Epithelial cell of esophagus (primary cell): ENCODE results near the gene FGF23.

ENCODE experiments used
- DNase-seq: peaks from one replicate; pipeline ENCODE4 v3.0.0; 2010; ENCODE audit warnings: low read depth
- H3K4me3 ChIP-seq: 2 replicates; pipeline ENCODE4 v1.5.1; 2011; ENCODE audit warnings: mild to moderate bottlenecking, low read length, control low read depth
- TF ChIP-seq, protein P1 (sequence below): IDR thresholded peaks from 2 replicates; pipeline ENCODE4 v1.5.1; 2011; ENCODE audit warnings: low read depth, mild to moderate bottlenecking, low read length, control low read depth, inconsistent platforms; ENCODE audit not compliant: insufficient read depth; ENCODE audit errors: missing control alignments

Gene FGF23

DNA sequence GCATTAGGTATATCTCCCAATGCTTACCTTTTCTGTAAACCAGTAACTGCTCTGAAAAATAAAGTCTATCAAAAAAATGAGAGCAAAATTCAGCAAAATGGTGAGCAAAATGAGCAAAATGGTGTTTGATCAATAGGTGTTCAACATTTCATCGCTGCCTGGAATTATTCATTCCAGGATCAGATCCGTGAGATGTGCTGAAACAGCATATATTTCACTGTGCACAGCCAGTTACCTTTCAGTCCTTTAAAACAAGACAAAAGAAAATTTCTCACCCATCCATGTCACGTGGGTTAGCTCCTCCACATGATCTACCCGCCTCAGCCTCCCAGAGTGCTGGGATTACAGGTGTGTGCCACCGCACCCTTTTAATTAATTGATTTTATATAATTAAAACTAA is 8.1 kb upstream of the FGF23 start:
- DNase-seq, result no peak
- TF ChIP-seq, protein P1, sequence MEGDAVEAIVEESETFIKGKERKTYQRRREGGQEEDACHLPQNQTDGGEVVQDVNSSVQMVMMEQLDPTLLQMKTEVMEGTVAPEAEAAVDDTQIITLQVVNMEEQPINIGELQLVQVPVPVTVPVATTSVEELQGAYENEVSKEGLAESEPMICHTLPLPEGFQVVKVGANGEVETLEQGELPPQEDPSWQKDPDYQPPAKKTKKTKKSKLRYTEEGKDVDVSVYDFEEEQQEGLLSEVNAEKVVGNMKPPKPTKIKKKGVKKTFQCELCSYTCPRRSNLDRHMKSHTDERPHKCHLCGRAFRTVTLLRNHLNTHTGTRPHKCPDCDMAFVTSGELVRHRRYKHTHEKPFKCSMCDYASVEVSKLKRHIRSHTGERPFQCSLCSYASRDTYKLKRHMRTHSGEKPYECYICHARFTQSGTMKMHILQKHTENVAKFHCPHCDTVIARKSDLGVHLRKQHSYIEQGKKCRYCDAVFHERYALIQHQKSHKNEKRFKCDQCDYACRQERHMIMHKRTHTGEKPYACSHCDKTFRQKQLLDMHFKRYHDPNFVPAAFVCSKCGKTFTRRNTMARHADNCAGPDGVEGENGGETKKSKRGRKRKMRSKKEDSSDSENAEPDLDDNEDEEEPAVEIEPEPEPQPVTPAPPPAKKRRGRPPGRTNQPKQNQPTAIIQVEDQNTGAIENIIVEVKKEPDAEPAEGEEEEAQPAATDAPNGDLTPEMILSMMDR, result no peak
- no peak overlapping the region for H3K4me3 ChIP-seq

- H3K4me3 ChIP-seq, result no peak overlapping the region
- DNase-seq, result no peak
- TF ChIP-seq, protein P1, result no peak
Measured at GRCh38 chr12:4386801-4387200, 7.3 kb upstream of the FGF23 start.

DNA sequence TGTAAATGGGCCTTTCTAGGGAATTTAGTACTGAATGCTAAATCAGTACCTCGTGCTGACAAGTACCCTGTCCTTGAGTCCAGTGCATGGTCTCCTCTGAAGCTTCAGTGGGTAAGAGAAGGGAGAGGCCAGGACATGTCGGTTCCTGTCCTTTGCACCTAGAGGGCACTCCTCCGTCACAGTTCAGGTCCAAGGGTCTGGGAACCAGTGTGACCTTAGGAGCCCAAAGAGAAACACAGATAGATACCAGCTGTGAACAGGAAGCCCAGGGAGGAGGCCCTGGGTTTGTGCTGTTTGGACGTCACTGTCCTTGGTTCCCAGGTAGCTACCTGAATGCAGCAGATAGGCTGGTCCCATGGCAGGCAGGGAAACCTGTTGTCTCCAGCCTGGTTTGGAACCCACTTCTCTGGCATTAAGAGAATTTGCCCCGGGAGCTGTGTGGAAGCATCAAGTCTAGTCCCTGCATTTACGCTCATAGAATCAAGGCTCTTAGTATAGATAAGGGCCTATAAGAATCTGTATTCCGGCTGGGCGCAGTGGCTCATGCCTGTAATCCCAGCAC is 3.9 kb upstream of the FGF23 start:
- TF ChIP-seq, protein P1, result no peak
- no peak for DNase-seq
- H3K4me3 ChIP-seq, result no peak overlapping the region

- no peak for DNase-seq
- H3K4me3 ChIP-seq, result no peak overlapping the region
- TF ChIP-seq, protein P1, result no peak
Measured at GRCh38 chr12:4380332-4380731, 820 bp upstream of the FGF23 start.

DNA sequence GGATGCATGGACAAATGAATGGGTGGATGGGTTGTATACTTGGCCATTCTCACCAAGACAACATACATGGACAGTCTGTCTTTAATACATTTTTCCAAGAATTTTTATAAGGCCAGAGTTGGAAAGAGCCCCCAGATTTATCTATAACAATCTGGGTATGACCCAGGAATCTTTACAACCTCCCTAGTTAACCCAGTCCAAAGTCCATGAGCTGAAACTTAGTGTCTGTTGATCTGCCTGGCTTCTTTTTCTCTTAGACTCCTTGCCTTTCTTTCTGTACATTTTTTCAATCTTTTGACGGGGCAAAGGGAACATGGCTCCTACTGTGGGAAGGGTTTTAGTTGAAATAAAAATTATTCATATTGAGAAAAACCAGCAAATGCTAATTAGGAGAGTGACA is 740 bp downstream of the FGF23 start:
- no peak for DNase-seq
- no peak overlapping the region for H3K4me3 ChIP-seq
- TF ChIP-seq, protein P1, result no peak

- no peak for DNase-seq
- no peak overlapping the region for H3K4me3 ChIP-seq
- TF ChIP-seq, protein P1, result no peak
Measured at GRCh38 chr12:4375449-4375848, 4.1 kb downstream of the FGF23 start.

- TF ChIP-seq, protein P1, result no peak
- no peak overlapping the region for H3K4me3 ChIP-seq
- DNase-seq, result no peak
Measured at GRCh38 chr12:4372653-4373052, 6.9 kb downstream of the FGF23 start.
